Non-pigmented ciliary epithelial cell (primary cell): ENCODE data around the gene TANGO6.
"Not testable (repeated sequence)": the region's sequence is repeated elsewhere in the genome, so short reads cannot be mapped to it uniquely, and the experiment has no call there.

Experiments
- DNase-seq: peaks from one replicate; pipeline ENCODE4 v3.0.0-alpha.2; 2010; ENCODE audit warnings: low read depth

The TANGO6 gene

GRCh38 chr16:69012906-69013305 is 169.6 kb downstream of the TANGO6 start:
- DNase-seq = no peak

- no peak for DNase-seq
Measured at GRCh38 chr16:69013991-69014390, 170.7 kb downstream of the TANGO6 start.

GRCh38 chr16:69014811-69015210 is 171.5 kb downstream of the TANGO6 start:
- no peak for DNase-seq

- peak; percentile 52 for DNase-seq
Measured at GRCh38 chr16:69017036-69017783, 173.9 kb downstream of the TANGO6 start.

- no peak for DNase-seq
Measured at GRCh38 chr16:69019811-69020210, 176.5 kb downstream of the TANGO6 start.

- no peak for DNase-seq
Measured at GRCh38 chr16:69029121-69029520, 185.8 kb downstream of the TANGO6 start.

- no peak for DNase-seq
Measured at GRCh38 chr16:69031877-69032301, 188.6 kb downstream of the TANGO6 start.

GRCh38 chr16:69033151-69033949 is 190.0 kb downstream of the TANGO6 start:
- DNase-seq = no peak

GRCh38 chr16:69035375-69035774 is 192.0 kb downstream of the TANGO6 start:
- no peak for DNase-seq

GRCh38 chr16:69036399-69037091 is 193.2 kb downstream of the TANGO6 start:
- DNase-seq = no peak

GRCh38 chr16:69037373-69038160 is 194.2 kb downstream of the TANGO6 start:
- DNase-seq = no peak

GRCh38 chr16:69039333-69039941 is 196.1 kb downstream of the TANGO6 start:
- DNase-seq = no peak

- no peak for DNase-seq
Measured at GRCh38 chr16:69040144-69040909, 197.0 kb downstream of the TANGO6 start.

- no peak for DNase-seq
Measured at GRCh38 chr16:69048328-69049120, 205.2 kb downstream of the TANGO6 start.

- no peak for DNase-seq
Measured at GRCh38 chr16:69049146-69049545, 205.8 kb downstream of the TANGO6 start.

GRCh38 chr16:69049603-69050375 is 206.5 kb downstream of the TANGO6 start:
- DNase-seq = no peak

- not testable (repeated sequence) for DNase-seq
Measured at GRCh38 chr16:69051517-69051830, 208.1 kb downstream of the TANGO6 start.

GRCh38 chr16:69055008-69055407 is 211.7 kb downstream of the TANGO6 start:
- no peak for DNase-seq

- no peak for DNase-seq
Measured at GRCh38 chr16:69055980-69056379, 212.6 kb downstream of the TANGO6 start.
